Measurements from ENCODE around the gene KCNJ6. TPM values are rescaled to one million over a fixed set of nuclear protein-coding genes. Genes with fewer than 3 reads are reported as not detected.
"Not testable (repeated sequence)": the region's sequence is repeated elsewhere in the genome, so short reads cannot be mapped to it uniquely, and the experiment has no call there.

KCNJ6 gene
- total RNA-seq, 1 experiment from 2014 or later: not detected

GRCh38 chr21:37653201-37653600 lies 263.1 kb downstream of the KCNJ6 start:
- DNase-seq (ENCODE audit: low spot score): no peak

DNA sequence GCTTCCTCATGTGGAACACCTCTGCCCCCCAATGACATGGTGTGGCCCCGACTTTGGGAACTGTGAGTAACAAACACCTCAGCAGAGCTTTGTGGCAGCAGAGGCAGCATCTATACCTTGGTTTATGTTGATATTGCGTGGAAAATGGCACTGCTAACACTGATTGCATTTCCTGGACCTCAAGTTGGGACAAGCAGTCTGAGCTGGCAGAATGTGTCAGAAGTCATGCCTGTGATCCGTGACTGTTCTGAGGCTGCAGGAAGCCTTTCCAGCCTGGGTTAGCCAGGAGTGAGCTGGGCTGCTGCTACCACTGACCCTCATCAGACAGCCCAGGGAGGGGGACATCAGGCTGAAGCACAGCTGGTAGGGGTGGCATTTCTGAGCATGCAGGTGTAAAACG lies 268.5 kb downstream of the KCNJ6 start:
- DNase-seq (ENCODE audit: low spot score): no peak

DNA sequence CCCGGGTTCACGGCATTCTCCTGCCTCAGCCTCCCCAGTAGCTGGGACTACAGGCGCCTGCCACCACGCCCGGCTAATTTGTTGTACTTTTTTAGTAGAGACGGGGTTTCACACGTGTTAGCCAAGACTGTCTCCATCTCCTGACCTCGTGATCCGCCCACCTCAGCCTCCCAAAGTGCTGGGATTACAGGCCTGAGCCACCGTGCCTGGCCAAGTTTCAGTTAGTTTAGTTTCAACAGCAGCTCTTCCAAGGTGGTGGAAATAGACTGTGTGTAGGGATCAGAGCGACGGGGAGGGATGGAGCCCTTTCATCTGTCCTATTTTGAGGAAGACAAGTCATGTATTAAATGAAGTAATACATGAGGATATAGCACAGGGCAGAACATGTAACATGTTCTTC lies 269.5 kb downstream of the KCNJ6 start:
- DNase-seq (ENCODE audit: low spot score): not testable (repeated sequence)

DNA sequence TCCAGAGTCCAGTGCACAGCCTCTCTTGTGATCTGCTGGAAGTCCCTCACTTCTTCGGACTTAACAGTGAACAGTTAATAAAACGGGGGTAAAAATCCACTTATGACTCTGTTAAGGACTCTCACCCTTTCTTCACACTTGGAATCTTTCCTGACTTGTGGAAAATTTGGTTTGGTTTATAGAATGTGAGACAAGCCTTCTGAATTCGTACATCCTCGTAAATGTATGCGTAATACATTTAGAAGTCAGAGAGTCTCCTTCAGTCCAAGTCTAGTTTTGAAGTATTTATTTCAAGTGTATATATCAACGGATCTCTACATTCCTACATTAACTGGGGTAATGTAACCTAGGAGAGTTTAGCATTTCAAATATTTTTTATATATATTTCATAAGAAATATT lies 270.4 kb downstream of the KCNJ6 start:
- no peak for DNase-seq (ENCODE audit: low spot score)

GRCh38 chr21:37644636-37645035 lies 271.6 kb downstream of the KCNJ6 start:
- DNase-seq (ENCODE audit: low spot score): no peak

- not testable (repeated sequence) for DNase-seq (ENCODE audit: low spot score)
Observed at GRCh38 chr21:37643862-37644261, 272.4 kb downstream of the KCNJ6 start.

GRCh38 chr21:37642493-37642892 lies 273.8 kb downstream of the KCNJ6 start:
- DNase-seq (ENCODE audit: low spot score): peak; percentile 36

GRCh38 chr21:37639756-37640155 lies 276.5 kb downstream of the KCNJ6 start:
- no peak for DNase-seq (ENCODE audit: low spot score)

GRCh38 chr21:37636152-37636860 lies 280.0 kb downstream of the KCNJ6 start:
- DNase-seq (ENCODE audit: low spot score): peak; percentile 42

DNA sequence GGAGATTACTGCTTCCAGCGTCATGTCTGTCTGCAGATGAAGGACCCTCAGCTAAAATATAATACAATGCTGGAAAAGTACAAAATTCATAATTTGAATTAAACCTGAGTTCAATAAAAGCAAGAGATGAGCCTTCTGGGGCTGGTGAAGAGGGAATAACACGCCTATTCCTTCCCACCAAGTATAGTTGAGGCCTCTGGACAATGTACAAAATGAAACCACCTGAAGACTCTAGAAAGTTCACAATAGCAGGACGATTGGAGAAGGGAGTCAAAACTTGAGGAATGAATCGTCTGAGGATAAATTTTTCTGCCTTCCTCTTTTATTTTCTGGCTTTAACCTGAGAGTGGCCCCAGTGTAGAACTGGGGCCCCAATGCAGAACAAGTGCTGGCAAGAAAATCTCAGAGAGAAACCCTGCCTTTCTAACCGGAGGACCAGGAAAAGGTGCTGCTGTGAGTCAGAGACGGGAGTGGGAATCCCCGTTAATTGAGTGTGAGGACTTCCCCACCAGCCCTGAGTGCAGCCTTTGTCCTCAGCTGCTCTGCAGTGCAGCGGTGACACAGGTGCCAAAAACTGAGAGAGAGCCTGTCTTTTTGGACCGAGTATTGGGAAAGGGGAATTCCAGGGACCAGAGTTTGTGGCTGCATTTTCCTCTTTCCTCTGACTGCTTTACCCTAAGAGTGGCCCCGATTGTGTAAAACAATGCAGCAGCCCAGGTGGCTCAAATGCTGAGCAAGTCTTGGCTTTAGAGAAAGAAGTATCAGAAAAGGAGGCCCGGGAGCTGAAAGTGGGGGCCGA lies 284.7 kb downstream of the KCNJ6 start:
- DNase-seq (ENCODE audit: low spot score): peak; percentile 81

- no peak for DNase-seq (ENCODE audit: low spot score)
Observed at GRCh38 chr21:37630872-37631271, 285.4 kb downstream of the KCNJ6 start.

DNA sequence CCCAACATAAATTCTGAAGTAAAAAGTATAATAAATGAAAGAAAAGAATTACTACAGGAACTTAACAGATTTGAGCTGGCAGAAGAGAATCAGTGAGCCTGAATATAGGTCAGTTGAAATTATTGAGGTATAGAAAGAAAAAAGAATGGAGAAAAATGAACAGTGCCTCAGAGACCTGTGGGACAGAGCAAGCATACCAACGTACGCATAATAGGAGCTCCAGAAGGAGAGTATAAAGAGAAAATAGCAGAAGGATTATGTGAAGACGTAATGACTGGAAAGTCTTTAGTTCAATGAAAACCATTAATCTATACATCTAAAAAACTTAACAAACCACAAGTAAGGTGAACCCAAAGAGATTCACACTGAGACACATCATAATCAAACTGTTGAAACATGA lies 287.9 kb downstream of the KCNJ6 start:
- no peak for DNase-seq (ENCODE audit: low spot score)

GRCh38 chr21:37627561-37627960 lies 288.7 kb downstream of the KCNJ6 start:
- DNase-seq (ENCODE audit: low spot score): no peak

DNA sequence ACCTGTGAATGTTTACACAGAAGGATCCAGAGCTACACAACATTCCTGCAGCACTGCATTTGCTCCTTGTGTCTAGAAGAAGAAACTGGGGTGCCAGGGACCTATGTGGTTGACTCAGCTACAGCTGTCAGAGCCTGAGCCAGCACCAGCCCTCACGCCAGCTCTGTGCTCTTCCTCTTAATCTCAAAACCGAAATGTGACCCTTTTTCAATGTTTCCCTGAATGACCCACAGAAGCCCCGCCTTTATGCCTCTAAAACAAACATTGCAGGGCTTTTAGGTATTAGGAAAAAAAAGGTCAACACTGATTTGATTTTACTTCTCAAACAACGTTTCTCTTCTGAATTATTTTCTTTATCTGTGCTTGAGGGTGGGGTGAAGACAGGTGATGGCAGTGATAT lies 289.2 kb downstream of the KCNJ6 start:
- DNase-seq (ENCODE audit: low spot score): no peak

DNA sequence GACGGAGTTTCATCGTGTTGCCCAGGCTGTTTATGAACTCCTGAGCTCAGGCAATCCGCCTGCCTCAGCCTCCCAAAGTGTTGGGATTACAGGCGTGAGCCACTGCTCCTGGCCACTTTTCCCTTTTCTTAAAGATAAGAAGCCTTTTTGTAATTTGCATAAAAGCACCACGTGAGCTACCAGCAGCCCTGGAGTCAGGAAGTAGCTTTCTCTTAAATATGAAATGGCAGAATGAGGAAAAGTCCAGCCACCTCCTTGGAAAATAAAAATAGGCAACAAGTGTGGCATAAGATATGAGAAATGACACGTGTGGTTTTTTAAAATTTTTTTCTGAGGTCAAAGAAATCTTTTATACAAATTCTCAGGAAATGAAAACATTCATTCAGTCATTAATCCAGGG lies 289.9 kb downstream of the KCNJ6 start:
- DNase-seq (ENCODE audit: low spot score): no peak

DNA sequence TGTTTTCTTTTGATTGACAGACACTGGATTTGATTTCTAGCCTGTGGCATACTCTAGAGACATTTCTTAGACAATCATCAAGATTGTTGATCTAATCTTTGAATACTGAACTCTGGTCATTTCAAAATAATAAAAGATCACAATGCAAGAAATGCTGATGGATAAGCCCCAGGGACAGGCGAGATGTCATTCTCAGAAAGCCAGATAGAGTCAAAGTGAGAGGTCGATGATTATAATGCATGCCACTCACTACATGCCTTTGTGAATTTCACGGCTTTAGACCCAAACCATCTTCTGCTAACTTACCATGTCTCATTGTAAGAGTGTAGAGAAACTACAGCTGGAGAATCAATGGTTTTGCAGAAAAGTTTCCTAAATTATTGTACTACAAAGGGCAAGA lies 292.6 kb downstream of the KCNJ6 start:
- no peak for DNase-seq (ENCODE audit: low spot score)

- DNase-seq (ENCODE audit: low spot score): no peak
Observed at GRCh38 chr21:37623183-37623582, 293.1 kb downstream of the KCNJ6 start.

DNA sequence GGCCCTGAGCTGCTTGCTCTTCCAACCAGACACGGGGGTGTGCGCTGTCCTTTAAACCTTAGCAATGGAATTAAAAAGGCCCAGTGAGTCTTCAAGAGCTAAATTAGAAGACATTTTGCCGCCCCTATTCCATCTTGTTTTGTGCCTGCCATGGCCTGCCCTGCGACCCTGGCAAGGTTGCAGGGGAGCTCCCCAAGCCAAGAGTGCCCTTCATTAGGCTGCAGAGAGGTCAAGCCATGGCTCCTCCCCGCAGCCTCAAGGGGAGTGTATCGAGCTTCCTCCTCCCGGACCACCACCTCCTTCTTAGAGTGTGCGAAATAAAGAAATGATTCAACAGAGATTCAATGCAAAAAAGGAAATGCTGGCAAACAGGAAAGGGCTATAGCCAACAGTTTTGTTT lies 293.5 kb downstream of the KCNJ6 start:
- DNase-seq (ENCODE audit: low spot score): no peak

- no peak for DNase-seq (ENCODE audit: low spot score)
Observed at GRCh38 chr21:37620401-37620800, 295.9 kb downstream of the KCNJ6 start.

GRCh38 chr21:37619464-37619974 lies 296.7 kb downstream of the KCNJ6 start:
- DNase-seq (ENCODE audit: low spot score): no peak

GRCh38 chr21:37618081-37618480 lies 298.2 kb downstream of the KCNJ6 start:
- DNase-seq (ENCODE audit: low spot score): no peak

DNA sequence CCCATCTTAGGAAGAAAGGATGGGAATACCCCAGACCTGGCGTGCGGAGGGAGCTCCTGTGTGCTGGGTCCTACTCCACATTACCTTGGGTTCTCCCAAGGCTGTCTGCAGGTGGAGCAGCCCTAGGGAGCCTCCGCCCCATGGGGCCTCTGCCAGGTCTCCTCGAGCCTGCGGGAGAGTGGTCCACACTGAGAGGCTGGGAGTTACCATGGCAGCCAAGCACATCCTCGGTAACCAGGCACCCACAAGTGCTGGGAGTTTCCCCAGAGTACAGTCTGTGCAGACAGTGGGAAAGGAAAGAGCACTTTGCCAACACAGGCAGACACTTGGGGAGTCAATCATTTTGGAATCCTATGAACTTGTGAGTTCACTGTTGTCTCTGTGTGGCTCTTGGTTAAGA lies 300.3 kb downstream of the KCNJ6 start:
- DNase-seq (ENCODE audit: low spot score): no peak

GRCh38 chr21:37614351-37614875 lies 301.8 kb downstream of the KCNJ6 start:
- DNase-seq (ENCODE audit: low spot score): no peak
